Measurements from ENCODE around the gene UTP3.

- TF ChIP-seq CTCF (IDR thresholded peaks at IDR 0.05) (no peak), POLR2A (IDR thresholded peaks at IDR 0.05) (no peak)
Measured at GRCh38 chr4:70640192-70640591, 48.1 kb upstream of the UTP3 start.

Data from thyroid gland (tissue), 4 donors.